GM21423 (cell line): ENCODE data around the gene SLC2A6.

Experiments
- ATAC-seq: cut with Tn5 transposase; IDR thresholded peaks from one replicate; pipeline ENCODE4 v1.9.1; 2021; ENCODE audit warnings: mild to moderate bottlenecking, moderate library complexity; ENCODE audit not compliant: unreplicated experiment

Gene SLC2A6

DNA sequence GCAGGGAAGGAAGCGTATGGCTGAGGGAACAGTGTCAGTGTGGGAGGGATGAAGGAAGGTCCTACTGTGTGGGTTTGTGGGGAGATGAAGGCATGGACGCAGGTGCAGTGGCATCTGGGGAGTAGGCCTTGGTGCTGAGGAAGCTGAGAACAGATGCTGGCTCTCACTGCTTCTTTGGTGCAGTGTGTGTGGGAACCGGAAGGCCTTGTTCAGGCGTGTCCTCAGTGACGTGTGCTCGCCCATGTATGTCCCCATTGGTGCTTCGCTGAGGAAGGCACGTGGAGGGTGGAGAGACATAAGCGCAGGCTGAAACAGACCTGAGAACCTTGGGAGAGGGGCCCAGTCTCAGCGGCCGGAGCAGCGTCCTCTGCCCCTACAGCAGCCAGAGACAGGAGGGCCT lies 38.0 kb downstream of the SLC2A6 start:
- ATAC-seq: no peak

GRCh38 chr9:133439337-133439736 lies 39.6 kb downstream of the SLC2A6 start:
- no peak for ATAC-seq

DNA sequence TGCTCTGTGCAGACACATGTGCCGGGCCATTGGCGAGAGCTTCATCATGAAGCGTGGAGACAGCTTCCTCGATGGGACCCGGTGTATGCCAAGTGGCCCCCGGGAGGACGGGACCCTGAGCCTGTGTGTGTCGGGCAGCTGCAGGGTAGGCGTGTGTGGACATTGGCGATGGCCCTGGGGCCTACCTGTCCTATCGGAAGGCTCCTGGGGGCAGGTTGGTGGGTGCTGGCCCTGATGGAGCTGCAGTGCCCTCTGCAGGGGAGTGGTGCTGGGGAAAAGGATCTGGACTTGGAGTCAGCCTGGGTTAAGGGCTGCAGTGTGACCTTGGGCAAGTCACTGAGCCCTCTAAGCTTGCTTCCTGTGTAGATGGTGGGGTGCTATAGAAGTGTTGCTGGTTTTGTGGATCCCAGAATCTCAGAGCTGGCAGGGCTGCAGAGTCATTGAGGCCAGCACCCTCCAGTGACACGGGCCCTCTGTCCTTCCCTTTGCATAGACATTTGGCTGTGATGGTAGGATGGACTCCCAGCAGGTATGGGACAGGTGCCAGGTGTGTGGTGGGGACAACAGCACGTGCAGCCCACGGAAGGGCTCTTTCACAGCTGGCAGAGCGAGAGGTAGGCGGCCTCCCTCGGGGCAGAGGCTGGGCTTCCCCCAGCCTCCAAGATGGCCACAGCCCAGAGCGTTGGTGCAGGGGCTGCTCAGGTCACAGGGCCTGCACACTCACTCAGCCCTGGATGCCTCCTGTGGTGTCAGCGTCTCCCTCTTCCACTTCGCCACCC lies 41.0 kb downstream of the SLC2A6 start:
- no peak for ATAC-seq

DNA sequence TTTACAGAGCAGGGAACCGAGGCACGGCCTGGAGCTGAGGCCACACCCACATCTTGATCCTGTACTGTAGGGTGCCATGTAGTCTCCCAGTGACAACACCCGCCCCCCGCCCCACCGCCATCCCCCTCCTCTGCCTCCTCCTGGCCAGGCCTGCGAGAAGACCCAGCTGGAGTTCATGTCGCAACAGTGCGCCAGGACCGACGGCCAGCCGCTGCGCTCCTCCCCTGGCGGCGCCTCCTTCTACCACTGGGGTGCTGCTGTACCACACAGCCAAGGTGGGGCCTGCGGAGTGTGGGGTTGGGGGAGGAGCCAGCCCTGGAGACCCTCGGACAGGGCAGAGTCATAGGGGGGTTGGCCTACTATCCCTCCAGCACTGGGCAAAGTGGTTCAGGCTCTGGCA lies 42.2 kb downstream of the SLC2A6 start:
- no peak for ATAC-seq

GRCh38 chr9:133433351-133433843 lies 45.5 kb downstream of the SLC2A6 start:
- no peak for ATAC-seq

DNA sequence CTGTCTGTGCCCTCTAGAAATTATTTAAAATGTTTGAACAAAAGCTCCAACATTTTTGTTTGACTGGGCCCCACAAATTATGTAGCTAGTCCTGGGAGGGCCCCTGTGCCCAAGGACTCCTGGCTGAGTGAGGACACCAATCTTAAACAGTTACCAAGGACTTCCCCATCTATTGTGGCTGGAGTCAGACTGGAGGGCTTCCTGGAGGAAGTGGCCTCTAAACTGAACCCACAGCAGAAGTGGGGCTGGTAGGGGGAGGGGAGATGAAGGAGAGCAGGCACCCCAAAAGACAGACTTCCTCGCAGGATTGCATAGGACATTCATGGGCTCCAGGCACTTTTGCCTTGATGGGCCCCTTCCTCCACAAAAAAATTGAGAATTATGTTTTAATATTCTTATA lies 48.7 kb downstream of the SLC2A6 start:
- ATAC-seq: no peak

GRCh38 chr9:133429641-133430161 lies 49.2 kb downstream of the SLC2A6 start:
- ATAC-seq: no peak

- ATAC-seq: no peak
These were observed 49.7 kb downstream of the SLC2A6 start for GRCh38 chr9:133429214-133429613.

- no peak for ATAC-seq
These were observed 50.2 kb downstream of the SLC2A6 start for GRCh38 chr9:133428617-133429101.

DNA sequence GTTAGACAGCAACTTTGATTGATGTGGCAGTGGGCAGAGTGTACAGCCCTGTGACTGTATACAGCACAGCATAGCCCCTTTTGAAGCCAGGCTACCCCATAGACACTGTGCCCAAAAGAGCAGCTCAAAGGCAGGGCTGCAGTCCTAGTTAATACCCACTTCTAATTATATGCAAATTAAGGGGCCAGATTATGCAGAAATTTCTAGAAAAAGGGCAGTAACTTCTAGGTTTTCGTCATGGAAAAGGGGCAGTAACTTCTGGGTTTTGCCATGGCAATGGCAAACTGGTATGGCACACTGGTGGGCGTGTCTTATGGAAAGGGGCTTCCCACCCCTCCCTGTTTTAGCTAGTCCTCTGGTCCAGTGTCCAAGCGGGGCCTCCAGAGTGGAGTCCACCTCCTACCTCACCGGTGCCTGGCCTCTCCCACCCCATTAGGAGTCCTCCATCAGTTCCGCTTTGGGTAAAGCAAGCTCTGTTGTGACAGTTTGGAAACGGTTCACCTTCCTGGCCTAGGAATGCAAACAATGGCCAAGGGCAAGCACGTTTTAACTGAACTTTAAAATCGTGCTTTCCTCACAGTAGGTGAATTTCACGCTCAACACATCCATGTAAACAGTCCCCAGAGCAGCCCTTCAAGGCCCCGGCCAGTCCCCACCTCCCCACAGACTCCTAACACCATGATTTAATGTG lies 51.1 kb downstream of the SLC2A6 start:
- ATAC-seq: no peak

- no peak for ATAC-seq
These were observed 52.9 kb downstream of the SLC2A6 start for GRCh38 chr9:133426011-133426410.

DNA sequence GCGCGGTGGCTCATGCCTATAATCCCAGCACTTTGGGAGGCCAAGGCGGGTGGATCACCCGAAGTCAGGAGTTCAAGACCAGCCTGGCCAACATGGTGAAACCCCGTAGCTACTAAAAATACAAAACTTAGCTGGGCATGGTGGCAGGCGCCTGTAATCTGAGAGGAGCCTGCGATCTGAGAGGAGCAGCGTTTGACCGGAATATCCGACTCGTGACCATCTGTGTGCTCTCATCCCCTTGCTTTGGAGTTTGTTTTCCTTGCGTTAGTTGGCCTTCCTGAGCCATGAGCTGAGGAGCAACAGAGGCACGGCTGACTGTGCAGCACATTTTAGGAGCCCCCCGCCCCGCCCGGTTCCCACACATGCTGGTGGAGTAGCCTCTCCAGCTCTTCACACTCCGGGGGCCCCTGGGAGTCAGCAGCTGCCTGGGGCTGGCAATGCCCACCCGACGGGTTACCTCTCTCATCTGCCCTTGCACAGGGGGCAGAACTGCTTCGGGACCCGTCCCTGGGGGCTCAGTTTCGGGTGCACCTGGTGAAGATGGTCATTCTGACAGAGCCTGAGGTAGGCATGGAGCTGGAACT lies 53.8 kb downstream of the SLC2A6 start:
- ATAC-seq: no peak

- no peak for ATAC-seq
These were observed 54.7 kb downstream of the SLC2A6 start for GRCh38 chr9:133424187-133424586.

DNA sequence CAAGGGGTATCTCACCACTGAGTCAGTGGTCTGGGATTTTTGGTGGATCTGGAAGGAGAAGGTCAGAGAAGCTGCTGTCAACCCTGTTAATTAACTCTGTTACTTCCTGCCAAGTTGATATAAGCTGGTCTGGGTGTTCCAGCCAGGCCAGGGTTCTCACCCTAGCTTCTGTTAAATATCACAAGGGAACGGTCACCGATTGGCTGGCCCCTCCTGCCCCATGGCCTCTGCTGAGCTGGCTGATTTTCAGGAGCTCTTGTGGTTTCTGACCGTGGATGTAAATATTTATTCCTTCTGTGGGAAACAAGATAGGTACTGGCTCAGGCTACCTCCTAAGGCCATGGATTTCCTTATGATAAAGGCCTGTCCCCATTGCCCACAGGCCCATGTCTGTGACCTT lies 55.7 kb downstream of the SLC2A6 start:
- no peak for ATAC-seq

- no peak for ATAC-seq
These were observed 57.0 kb downstream of the SLC2A6 start, which contains the start of gene ADAMTS13 for GRCh38 chr9:133421615-133422542. Gene ADAMTS13 (plus strand): TSS chr9:133422367. CDS start chr9:133422444, 77 bp downstream.
